Activated T-helper 9 cell treated with anti-CD3 and anti-CD28 coated beads, Interleukin-2, amount 50 U/mL, for 16 hours (primary cell): ENCODE results near the gene PIK3R1.

ENCODE experiments used
- DNase-seq: peaks from one replicate; pipeline ENCODE4 v3.0.0-alpha.2; 2020; ENCODE audit warnings: low read depth

The PIK3R1 gene

GRCh38 chr5:68298479-68298878, 82.9 kb downstream of the PIK3R1 start:
- DNase-seq: no peak

DNA sequence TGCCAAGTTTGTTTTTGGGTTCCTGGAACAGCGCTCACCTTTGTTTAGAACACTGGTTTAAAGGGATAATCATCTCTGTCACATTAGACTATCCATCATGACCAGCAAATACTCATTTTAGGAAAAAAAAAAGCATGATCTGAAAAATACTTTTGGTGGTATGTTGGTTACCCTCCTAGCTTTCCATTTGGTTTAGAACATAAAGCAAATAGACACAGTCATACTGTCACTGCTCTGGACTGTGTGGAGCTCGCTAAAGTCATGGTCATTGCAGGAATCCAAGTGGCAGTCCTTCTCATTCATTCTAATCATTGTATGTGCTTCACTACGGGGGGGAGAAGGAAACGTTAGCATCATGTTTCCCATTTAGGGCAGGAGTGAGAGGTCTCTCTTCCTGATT, 83.5 kb downstream of the PIK3R1 start:
- DNase-seq: no peak

DNA sequence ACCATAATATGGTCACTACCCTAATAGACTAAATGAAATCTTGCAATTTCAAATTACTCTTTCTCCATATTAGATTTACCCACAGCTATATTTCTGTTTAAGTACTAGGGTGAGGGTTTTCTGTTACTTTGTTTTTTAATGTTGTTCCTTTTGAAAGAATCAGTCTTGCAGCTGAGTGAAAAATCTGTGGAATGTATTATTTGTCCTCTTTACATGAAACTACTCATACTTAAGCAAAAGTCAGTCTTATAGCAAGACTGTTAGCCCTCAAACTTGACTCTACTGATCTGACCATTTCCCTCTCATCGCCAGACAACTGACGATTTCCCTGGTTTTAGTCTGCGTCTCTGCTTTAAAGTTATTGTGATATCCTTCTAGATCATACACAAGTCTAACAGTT, 84.0 kb downstream of the PIK3R1 start:
- DNase-seq: no peak

GRCh38 chr5:68303038-68303738, 87.6 kb downstream of the PIK3R1 start:
- no peak for DNase-seq

DNA sequence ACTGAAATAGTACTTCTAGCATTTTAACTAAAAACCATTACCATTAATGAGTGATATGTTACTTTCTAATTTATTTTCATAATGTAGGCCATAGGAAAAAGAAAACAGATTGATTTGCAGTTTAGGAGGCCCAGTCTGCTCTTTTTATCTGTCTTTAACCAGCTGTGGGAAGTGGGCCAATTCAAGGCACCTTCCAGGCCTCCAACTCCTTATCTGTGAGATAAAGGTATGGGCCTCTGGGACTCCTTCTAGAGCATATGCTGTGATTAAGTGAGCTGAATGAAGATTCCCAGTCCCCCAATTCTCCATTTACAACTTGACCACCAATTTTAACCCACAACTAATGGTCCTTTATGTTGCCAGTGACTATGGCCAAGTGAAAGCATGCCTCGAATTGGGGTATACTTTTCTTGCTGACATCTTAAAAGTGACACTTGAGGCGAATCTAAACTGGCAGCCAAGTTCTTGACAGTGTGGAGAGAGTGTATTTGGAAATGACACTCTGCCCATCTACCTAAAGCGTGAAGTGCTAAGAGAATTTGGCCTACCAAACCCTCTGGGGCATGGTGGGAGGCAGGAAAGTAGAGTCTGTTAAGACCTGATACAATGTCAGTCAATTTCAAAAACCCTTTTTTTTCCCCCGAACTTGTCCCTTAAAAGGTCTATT, 88.3 kb downstream of the PIK3R1 start:
- no peak for DNase-seq

DNA sequence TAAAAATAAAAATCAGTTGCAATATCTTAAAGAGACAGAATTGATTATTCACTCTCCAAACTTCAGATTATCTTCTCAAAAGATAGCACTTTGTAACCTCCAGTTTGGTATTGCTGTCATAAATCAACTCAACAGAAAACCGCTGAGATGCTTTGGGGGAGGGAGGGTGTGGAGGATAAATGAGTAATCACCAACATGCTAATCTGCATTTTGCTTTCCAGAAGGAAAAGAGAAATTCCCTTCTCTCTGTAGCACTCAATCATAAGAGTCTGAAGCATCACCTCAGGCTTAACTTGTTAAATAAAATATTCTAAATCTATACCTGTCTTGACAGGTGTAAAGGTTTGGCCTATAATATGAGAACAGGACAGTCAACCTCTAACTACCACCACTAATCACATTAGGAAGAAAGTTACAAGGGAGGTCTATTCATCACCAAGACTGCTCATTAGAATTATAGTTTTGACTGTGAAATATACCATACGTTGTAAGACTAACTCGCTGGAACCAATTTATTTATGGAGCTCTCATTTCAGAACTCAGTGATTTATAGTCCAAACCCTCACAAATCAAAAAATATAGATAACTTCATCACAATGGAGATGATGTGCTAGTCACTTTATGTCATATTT, 89.0 kb downstream of the PIK3R1 start:
- DNase-seq: no peak

DNA sequence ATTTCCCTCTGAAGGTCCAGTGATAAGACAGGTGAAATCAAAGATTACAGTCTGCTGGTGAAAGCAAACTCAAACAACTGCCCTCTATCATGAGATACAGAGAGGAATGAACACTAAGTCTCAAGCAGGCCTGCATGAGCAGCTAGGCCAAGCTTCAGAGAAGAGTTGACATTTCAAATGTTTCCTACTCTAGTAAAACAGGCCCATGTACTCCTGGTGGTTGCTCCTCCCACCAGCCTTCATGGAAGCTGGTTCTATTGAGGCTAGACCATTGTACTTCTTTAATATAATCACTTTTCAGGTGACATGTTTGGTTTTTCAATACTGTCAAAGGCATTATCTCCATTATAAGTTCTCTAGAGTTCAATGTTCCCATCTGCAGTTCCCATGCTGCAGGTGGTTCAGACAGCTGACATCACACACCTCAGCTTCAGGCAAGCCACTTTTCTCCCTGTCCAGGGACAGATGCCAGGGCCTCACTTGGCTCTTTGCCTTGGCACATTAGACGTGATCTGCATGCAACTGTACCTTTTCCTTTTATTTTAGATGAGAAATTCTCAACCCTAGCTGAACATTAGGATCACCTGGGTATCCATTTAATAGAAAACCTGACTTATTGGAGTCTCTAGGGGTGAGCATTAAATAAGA, 89.8 kb downstream of the PIK3R1 start:
- DNase-seq: no peak

GRCh38 chr5:68306361-68307014, 90.9 kb downstream of the PIK3R1 start:
- DNase-seq: no peak

- DNase-seq: no peak
These were observed 97.8 kb downstream of the PIK3R1 start for GRCh38 chr5:68313336-68313735.

DNA sequence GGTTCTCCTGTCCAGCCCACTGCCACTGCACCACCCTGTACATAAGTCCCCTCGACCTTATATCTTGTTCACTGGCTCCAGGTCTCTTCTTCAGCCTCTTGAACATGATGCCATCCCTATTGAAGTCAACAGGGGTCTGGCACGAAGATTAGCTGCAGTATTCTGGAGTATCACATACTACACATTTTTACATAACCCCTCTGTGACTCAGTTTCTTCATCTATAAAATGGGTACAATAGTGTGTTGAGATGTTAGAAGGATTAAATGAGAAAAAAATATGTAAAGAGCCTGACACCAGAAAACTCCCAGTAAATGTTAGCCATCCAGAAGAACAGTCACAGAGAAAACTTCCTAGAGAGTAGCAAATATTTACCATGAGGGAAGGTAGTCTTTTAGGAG, 98.9 kb downstream of the PIK3R1 start:
- no peak for DNase-seq

DNA sequence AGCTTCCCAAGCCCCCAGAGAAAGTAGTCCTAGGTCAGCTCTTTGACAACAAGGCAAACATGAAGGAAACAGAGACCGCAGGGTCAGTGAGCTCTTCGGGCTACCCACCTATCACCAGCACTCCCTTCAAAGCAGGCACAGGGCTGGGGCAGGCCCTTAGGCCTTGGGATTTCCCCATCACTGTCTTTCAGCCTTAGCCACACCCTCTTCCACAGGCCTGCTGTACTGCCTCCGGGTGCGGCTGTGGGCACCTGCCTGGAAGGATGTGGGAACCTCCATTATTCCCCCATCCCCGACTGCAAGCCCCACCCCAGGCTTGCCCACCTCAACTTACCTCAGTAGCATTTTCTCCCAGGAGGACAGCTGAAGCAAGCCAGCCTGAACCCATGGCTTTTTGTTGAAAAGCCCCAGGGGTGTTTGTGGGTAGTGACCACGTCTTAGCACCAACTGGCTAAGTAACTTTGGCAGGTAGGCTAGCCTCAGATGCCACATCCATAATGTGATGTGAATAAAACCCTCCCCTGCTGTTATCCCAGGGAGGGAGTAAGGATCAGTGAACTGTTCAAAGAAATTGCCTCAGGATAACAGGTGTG, 100.2 kb downstream of the PIK3R1 start:
- peak; percentile 26 for DNase-seq

- no peak for DNase-seq
These were observed 100.9 kb downstream of the PIK3R1 start for GRCh38 chr5:68316469-68316868.

DNA sequence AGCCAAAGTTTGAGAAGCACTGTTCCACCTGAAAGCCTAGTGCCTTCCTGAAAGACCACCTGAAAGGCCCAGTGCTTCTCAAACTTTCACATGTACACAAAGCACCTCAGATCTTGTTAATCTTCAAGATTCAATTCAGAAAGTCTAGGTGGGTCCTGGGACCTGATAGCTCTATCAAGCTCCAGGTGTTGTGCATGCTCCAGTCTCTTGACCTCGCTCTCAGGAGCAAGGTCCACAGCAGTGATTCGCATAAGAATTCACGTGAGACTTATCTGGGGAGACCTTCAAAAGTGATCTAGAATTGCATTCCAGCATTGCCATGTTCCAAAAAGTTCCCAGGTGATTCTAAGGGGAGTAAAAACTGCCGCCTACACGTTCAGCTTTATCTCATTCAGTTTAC, 102.1 kb downstream of the PIK3R1 start:
- DNase-seq: no peak

GRCh38 chr5:68318955-68319705, 103.6 kb downstream of the PIK3R1 start:
- DNase-seq: no peak

DNA sequence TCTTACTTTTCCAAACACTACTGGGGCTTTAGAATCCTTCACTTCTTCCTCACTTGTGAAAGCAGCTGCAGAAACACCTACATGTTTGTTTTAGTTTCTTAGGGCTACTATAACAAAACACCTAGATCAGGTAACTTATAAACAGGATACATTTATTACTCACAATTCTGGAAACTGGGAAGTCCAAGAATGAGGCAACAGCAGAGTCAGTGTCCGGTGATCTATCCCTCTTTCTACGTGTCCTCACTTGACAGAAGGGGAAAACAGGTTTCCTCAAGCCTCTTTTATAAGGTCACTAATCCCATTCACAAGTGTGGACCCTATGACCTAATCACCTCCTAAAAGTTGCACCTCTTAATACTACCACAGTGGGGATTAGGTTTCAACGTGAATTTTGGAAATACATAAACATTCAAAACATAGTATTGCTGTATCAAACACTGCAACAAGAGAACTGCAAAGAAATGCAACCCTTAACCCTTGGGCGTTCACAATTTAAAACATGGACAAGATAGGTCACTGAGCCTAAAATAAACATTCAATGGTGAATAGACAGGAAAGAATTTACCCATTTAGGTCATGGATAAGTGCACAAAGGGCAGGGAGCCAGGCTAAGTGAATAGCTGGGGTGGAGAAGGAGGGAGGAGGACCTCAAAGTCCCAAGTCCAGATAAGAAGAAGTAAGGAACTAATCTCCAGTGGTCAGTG, 104.3 kb downstream of the PIK3R1 start:
- DNase-seq: no peak

DNA sequence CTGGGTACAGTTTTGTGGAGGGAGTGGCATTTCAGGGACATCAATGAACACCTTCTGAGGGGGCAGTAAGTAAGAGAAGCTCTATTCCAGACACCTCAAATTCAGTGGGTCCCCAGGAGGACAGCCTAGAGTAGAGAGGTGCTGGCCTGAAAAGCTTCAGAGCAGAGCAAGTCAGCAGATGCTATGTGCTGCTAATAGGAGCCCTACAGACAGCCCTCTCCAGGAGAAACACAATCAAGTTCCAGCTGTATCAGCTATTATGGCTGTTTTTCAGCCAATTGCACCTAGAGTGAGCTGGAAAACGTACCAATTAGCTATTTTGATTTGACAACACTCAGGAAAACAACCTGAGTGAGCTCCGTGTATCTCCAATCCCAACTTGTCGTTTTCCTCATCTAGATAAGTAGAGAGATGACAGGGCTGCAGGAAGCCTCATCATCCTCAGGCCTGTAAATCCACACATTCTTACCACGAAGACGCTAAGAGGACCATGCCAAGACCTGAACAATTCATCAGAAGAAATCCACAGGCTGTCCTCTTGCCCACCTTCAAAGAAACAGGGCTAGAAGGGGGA, 104.9 kb downstream of the PIK3R1 start:
- DNase-seq: no peak

- no peak for DNase-seq
These were observed 109.6 kb downstream of the PIK3R1 start for GRCh38 chr5:68325065-68325580.

DNA sequence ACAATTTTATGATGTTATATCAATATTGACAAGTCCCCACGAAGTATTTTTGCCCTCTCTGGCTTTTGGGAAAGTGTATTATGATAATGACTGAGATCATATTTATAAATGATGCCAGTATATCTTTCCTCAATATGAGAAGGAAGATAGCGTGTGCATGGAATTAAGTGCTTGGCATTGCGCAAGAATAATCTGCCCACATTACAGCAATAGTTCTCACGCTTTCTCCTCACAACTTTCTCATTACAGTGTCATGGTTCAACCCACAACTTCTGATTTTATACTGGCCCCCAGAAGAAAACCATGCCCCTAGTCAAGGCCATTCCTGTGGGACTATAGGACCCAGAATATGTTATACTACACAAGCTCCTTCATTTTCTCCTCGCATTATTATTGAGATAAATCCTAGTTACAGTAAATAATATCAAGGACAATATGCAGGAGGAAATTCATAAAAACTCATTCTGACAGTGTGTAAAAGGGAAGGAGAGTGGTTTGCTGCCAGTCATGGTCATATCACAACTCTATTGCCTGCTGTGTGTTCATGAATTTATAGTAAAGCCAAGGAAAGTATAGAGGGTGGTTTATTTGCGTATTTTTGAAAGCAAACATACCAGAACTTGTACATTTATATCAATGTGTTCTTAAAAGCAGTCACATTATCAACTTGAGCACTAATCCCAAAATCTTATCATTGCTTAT, 114.1 kb downstream of the PIK3R1 start:
- DNase-seq: no peak

GRCh38 chr5:68330574-68330973, 115.0 kb downstream of the PIK3R1 start:
- no peak for DNase-seq
